ENCODE measurements around the gene PORCN.
"Not testable (repeated sequence)": the region's sequence is repeated elsewhere in the genome, so short reads cannot be mapped to it uniquely, and the experiment has no call there.

Gene PORCN

DNA sequence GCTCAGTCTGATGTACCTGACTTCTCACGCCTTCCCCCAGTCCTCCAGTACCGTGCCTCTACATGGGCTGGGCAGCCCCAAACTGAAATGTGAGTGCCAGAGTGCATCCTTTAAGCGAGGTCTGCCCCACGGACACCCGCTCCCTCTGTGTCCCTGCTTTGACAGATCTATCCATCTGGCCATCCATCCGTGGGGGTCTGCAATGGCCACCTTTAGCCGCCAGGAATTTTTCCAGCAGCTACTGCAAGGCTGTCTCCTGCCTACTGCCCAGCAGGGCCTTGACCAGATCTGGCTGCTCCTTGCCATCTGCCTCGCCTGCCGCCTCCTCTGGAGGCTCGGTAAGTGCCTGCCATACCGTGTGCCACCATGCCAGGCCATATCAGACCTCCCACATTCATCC lies 827 bp downstream of the PORCN start:
- no peak for DNase-seq

DNA sequence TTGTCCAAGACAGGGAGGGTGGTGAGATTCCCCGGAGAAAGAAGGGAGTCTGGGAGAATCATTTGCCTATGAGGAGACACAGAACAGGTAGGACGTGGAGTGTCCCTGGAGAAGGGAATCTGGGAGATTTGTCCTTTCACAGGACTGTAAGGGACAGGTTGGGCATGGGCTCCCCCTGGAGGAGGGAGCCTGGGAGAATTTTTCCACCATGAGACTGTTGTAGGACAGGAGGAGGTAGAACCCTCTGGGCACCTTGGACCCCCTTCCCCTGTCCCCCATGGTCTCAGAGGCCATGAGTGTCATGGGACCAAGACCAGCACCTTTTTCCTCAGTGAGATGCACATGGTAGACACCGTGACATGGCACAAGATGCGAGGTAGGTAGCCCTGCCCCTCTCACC lies 2.8 kb downstream of the PORCN start:
- peak in 1 of 56 donors; percentile 4 for DNase-seq

DNA sequence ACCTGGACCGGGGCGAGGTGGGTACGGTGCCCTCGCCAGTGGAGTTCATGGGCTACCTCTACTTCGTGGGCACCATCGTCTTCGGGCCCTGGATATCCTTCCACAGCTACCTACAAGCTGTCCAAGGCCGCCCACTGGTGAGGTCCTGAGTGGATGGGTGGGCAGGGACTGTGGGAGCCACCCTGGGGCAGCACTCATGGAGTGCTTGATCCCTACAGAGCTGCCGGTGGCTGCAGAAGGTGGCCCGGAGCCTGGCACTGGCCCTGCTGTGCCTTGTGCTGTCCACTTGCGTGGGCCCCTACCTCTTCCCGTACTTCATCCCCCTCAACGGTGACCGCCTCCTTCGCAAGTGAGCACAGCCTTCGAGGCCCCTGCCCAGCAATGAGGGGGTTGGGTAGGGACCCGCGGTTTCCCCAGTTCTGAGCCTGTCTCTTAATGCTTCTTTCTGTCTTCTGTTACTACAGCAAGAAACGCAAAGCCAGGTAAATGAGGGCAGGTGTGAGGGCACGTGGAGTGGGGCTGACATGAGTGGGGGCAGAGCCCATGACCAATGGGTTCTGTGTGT lies 3.7 kb downstream of the PORCN start:
- DNase-seq: no peak

DNA sequence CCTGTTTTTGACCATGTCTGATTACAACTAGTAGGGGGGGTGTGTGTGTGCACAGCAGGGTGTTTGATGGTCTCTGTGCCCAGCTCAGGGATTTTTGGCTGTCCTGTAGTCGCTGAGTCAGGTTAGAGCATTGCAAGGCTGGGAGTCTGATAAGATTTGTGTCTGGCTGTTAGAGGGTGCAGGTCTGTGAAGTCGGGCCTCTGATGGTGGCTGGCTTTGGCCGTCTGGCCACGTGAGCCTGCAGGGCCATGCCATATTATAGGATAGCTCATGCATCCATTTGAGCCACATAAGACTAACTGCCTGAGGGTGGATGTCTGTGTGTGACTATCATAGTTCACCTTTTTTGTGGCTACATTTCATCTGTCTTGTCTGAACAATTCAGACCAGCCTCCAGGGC lies 4.9 kb downstream of the PORCN start:
- DNase-seq: no peak

DNA sequence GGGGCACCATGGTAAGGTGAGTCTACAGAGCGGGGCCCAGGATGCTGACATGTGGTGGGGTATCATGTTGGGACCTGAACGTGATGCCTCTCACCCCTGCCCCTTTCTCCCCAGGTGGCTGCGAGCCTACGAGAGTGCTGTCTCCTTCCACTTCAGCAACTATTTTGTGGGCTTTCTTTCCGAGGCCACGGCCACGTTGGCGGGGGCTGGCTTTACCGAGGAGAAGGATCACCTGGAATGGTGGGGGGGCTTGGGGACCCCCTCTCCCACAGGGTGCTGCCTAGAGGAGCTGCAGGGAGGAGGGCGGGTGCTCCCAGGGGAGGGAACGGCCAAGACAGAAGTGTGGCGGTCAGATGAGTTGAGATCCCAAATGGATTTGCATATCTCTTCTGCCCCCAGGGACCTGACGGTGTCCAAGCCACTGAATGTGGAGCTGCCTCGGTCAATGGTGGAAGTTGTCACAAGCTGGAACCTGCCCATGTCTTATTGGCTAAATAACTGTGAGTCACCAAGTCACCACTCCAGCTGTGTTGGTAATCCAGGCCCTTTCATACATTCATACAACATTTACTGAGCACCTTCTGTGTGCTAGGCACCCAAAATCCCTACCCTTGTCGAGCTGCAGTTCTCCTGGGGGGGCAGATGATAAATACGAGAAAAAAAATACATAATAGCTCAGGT lies 5.5 kb downstream of the PORCN start:
- no peak for DNase-seq

DNA sequence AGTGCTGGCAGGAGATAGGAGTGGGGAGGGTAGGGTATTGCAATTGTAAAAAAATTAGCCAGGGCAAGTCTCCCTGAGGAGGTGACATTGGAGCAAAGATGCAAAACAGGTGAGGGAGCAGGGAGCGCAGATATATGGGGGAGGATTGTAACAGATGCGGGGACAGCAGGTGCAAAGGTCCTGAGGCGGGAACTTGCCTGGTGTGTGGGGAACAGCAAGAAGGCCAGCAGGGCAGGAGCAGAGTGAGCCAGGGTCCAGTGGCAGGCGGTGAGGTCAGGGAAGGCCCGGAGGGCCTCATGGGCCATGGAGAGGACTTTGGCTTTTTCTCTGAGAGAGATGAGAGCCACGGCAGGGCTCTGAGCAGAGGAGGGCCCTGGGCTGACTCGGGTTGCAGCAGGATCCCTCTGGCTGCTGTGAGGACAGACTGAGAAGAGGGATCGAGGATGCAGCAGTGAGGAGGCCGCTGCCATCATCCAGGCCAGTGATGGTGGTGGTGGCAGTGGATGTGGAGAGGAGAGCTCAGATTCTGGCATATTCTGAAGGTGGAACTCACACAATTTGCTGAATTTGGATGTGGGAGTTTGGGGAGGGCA lies 6.2 kb downstream of the PORCN start:
- no peak for DNase-seq

DNA sequence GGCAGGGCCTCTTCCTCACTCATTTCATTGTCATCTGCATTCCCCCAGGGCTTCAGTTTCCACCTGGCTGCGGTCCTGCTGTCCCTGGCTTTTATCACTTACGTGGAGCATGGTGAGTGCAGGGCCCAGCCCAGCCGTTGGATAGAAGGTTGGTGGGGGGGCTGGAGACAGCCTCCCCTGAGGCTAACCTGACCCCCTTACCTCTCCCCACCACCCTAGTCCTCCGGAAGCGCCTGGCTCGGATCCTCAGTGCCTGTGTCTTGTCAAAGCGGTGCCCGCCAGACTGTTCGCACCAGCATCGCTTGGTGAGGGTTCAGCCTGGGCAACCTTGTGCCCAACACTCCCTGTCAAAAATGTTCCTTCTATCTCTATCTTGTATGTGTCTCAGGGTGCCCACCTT lies 7.0 kb downstream of the PORCN start:
- DNase-seq: no peak

DNA sequence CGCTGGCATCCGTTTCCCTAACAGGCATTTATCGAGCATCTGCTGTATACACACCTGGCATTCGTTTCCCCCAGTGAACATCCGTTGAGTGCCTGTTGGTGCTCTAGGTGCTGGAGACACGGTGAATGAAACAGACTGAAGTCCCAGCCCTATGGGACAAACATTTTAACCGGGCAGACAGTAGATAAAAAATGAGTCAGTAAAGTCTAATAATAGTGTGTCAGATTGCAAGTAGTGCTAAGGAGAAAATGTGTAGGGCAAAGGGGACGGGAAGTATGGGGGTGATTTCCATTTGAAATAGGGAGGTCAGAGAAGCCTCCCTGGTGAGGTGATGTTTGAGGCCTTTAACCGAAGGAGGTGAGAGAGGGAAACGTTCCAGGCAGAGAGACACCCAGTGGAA lies 7.5 kb downstream of the PORCN start:
- DNase-seq: no peak

DNA sequence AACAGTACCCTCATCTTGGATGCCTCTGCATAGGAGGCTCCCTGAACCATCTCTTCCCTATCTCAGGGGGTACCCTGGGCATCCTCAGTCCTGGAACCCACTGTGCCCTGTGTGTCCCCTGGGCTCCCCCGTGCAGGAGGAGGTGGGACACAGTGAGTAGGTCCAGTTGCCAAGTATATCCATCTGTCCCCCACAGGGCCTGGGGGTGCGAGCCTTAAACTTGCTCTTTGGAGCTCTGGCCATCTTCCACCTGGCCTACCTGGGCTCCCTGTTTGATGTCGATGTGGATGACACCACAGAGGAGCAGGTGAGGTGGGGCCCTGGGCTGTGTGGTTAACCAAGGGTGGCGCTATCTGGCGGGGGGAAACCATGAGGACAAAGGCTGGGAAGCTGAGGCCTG lies 8.2 kb downstream of the PORCN start:
- DNase-seq: no peak

DNA sequence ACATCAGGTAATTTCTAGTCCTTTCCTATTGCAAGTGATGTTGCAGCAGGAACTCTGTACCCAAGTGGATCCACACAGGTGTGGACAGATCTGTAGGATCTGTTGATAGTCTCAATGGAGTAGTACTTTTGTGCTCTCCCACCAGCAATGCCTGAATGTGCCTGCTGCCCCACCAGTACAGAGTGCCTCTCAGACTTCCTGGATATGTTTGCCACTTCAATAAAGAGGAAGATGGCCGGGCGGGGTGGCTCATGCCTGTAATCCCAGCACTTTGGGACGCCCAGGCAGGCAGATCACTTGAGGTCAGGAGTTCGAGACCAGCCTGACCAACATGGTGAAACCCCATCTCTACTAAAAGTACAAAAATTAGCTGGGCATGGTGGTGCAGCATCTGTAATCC lies 10.7 kb downstream of the PORCN start:
- not testable (repeated sequence) for DNase-seq

DNA sequence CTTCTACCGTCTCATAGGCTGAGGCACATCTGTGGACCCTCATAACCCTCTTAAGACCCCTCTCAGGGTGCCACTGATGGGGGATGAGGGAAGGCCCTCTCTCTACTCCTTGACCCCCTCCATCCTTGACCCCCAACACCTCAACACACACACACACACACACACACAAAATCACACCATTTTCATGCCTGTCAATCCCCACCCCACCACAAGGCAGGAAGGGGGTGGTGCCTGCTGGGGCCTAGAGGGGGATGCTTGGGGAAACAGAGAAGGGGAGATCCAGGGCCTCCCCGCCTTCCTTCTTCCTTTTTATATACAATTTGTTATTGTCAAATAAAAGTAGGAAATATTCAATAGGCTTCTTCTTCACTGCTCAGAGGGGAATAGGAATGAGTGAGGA lies 11.7 kb downstream of the PORCN start:
- no peak for DNase-seq

DNA sequence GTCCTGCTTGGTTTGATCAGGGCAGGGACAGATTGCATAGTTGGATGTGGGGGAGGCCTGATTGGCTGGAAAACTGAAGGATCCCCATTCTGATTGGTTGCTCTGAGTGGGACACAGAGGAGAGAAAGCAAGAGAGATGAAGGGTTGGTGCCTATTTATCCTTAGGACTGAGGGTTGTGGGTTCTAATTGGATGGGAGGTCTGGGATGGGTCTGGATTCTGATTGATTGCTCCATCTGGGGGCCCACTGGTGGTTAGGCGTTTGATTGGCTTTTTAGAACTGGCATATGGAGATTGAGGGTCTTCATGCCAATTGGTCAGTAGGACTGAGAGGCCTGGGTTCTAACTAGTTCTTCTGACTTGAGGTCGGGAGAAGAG lies 12.2 kb downstream of the PORCN start:
- peak in 13 of 56 donors; percentile 1 to 40 (median 8) for DNase-seq

DNA sequence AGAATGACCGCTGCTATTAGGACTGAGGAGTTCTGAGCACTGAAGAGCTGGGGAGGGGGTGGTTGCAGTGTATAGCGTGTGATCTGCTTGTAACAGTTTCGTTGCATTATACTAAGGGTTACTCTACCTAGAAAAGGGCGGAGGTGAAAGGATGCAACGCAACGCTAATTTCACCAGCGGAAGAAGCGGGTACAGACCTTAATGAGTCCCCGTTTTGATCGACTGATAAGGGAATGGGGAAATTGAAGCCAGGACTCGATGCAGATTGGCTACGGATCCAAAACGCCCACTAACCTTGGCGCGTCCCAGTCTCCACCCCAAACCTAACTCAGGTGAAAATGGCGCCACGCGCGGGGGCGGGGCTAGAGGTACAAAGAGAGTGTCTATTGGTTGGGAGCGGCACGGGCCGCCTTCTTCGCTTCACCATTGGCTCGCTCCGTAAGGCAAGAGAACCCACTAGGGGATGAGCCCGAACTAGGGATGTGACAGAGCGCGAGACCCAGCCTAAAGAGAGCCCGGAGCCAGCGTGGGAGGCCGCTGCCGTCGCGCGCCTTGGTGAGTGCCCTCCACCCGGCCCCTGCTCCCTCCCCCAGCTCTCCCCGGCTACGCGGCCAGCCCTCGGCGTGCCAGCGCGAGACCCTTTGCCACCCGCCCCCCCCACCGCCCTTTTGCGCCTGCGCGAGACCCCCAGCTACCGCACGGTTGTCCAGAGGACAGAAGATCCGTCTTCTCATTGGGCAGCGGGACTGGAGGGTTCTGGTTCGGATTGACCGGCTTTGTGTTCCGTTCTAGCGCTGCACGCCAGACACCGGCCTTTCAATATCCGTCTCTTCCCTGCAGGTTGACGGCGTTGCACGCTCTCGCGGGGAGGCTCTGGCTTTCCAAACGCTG lies 12.8 kb downstream of the PORCN start, which contains the start of gene EBP:
Gene EBP, plus strand, starts transcription at position 456 of the 891 bp plus-strand sequence. CDS start 1,964 bp downstream, outside the sequence.
- DNase-seq: peak; percentile 5 to 92 (median 71)

DNA sequence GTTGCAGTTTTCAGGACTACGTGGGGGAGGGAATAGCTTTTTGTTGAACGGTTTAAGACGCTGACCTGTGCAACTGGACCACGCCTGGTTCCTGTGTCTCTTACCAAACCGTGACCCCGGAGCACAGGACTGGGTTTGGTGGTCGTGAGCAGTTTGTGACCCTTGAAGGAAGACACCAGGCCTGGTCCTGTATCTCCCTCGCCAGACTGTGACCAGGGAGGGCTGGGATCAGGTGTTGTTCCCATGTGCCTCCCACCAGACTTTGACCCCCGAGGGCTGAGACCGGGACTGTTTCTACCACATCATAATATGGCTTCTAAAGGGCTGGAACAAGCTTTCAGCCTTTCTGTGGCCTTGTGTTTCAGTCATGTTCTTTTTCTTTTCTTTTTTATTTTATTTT lies 13.5 kb downstream of the PORCN start:
- peak in 1 of 56 donors; percentile 15 for DNase-seq

DNA sequence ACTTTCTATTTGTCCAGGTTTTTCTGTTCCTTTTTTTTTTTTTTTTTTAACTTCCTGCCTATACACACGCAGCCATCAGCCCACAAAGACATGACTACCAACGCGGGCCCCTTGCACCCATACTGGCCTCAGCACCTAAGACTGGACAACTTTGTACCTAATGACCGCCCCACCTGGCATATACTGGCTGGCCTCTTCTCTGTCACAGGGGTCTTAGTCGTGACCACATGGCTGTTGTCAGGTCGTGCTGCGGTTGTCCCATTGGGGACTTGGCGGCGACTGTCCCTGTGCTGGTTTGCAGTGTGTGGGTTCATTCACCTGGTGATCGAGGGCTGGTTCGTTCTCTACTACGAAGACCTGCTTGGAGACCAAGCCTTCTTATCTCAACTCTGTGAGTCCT lies 14.9 kb downstream of the PORCN start:
- DNase-seq: no peak

DNA sequence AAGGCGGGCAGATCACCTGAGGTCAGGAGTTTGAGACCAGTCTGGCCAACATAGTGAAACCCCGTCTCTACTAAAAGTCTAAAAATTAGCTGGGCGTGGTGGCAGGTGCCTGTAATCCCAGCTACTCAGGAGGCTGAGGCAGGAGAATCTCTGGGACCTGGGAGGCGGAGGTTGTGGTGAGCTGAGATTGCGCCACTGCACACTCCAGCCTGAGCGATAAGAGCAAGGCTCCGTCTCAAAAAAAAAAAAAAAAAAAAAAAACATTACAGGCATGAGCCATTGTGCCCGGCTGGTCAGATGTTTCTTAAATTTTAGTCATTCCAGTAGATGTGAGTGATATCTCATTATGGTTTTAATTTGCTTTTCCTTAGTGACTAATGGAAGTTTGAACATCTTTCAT lies 17.1 kb downstream of the PORCN start:
- not testable (repeated sequence) for DNase-seq

DNA sequence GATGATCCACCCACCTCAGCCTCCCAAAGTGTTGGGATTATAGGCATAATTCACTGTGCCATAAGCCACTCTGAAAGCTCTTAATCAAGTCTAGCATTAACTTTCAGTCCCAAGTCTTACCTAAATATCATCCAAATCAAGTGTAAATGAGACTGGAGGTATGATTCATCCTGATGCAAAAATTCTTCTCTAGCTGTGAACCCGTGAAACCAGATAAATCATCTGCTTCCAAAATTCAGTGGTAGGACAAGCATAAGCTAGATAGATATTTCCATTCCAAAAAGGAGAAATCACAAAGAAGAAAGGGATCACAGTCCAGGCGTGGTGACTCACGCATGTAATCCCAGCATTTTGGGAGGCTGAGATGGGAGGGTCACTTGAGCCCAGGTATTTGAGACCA lies 21.9 kb downstream of the PORCN start:
- DNase-seq: no peak

DNA sequence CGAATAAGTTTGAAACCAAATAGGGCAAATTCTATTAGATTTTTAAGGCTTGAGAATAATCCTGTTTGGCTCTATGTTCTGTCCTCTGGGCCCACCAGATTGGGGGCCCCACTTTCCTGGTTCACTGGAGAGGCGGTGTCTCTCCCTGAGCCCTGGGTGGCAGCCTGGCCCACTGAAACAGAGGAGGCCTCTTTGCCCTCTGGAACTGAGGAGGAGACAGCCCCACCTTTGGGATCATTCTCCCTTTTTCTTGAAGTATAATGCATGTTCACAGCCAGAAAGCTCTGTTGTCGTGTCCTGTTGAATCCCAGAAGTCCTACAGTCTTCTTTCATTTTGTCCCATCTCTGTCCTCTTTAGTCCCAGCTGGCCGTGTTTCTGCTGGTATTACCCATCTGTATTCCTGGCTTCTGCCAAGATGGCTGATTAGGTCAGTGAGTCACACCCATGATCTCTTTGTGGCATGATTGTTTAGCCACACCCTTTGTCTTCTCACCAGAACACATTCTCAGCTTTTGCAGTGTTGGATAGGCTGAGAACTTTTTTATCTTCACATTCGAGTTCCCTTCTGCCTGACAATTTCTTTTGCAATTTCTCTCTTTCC lies 22.7 kb downstream of the PORCN start:
- DNase-seq: no peak

DNA sequence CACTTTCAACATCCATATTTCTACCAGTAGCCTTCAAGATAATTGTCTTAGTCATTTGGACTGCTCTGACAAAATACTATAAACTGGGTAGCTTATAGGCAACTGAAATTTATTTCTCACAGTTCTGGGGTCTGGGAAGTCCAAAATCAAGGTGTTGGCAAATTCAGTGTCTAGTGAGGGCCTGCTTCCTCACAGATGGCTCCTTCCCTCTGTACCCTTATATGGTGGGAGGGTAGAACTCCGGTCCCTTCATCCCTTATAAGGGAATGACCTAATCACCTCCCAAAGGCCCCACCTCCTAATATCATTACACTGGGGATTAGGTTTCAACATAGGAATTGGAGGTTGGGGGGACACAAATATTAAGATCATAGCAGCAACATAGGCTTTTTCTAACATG lies 23.4 kb downstream of the PORCN start:
- DNase-seq: no peak

DNA sequence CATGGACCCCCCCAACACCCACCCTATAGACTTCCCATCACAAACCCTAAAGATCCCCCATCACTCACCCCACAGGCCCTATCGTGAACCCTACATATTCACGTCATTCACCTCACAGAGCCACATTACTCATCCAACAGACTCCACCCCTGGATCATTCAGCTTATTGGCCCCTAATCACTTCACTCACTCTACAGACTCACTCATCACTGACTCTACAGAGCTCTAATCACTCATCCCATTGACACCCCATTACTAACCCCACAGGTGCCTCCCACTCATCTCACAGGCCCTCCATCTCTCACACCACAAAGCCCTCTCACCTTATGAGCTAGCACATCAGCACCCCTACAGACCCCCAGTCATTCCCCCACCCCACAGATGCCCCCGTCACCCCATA lies 24.4 kb downstream of the PORCN start:
- no peak for DNase-seq

DNA sequence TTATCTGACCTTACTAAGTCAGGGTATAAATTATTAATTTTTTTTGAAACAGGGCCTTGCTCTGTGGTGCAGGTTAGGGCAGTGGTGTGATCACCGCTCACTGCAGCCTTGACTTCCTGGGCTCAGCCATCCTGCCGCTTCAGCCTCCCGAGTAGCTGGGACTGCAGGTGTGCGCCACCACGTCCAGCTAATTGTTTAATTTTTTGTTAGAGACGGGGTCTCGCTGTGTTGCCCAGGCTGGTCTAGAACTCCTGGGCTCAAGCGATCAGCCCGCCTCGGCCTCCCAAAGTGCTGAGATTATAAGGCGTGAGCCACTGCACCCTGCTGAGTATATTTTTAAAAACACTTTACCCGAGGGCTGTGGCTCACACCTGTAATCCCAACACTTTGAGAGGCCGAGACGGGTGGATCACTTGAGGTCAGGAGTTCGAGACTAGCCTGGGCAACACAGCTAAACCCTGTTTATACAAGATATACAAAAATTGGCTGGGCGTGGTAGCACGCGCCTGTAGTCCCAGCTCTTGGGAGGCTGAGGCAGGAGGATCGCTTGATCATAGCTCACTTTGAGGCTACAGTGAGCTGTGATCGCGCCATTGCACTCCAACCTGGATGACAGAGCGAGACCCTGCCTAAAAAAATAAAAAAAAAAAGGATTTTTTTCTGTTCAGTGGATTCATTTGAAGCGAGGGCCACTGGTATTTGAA lies 30.0 kb downstream of the PORCN start:
- DNase-seq: peak in 1 of 56 donors; percentile 15
